PFSK-1 (cell line): ENCODE data around the gene DYNC1H1.

ENCODE experiments used
- POLR2AphosphoS5 ChIP-seq: IDR thresholded peaks from 2 replicates; pipeline ENCODE4 v1.6.1; 2012; ENCODE audit warnings: low read depth, mild to moderate bottlenecking, control low read depth, low read length, moderate library complexity
- TF ChIP-seq, protein P1 (sequence below), 2 experiments: IDR thresholded peaks; 2 replicates each; pipeline versions ENCODE4 v1.6.1 to v1.8.0; 2011 to 2012; ENCODE audit warnings: low read depth in 2 of 2, low read length in 2 of 2, control low read depth in 1 of 2, inconsistent platforms in 1 of 2, mild to moderate bottlenecking in 1 of 2, moderate library complexity in 1 of 2; ENCODE audit not compliant: insufficient read depth in 1 of 2

DNA sequence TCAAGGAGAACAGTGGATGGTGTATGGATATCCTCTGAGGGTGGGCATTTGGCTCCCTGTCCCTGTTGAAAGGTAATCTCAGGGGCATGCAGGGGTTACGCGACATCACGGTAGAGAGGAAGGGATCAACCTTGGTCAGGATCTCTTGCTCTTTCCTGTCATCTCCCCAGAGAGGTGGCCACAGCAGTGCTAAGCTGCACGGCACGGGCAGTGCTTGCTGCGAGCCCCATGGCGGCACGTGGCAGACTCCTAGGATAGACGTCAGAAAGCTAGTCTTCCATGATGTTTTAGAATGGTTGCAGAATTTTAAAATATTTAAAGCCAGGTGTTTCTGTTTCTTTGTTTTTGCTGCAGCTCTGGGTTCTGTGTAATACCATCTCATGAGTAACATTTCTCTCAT, 41.0 kb downstream of the DYNC1H1 start:
- TF ChIP-seq POLR2AphosphoS5: no peak
- TF ChIP-seq, protein P1, sequence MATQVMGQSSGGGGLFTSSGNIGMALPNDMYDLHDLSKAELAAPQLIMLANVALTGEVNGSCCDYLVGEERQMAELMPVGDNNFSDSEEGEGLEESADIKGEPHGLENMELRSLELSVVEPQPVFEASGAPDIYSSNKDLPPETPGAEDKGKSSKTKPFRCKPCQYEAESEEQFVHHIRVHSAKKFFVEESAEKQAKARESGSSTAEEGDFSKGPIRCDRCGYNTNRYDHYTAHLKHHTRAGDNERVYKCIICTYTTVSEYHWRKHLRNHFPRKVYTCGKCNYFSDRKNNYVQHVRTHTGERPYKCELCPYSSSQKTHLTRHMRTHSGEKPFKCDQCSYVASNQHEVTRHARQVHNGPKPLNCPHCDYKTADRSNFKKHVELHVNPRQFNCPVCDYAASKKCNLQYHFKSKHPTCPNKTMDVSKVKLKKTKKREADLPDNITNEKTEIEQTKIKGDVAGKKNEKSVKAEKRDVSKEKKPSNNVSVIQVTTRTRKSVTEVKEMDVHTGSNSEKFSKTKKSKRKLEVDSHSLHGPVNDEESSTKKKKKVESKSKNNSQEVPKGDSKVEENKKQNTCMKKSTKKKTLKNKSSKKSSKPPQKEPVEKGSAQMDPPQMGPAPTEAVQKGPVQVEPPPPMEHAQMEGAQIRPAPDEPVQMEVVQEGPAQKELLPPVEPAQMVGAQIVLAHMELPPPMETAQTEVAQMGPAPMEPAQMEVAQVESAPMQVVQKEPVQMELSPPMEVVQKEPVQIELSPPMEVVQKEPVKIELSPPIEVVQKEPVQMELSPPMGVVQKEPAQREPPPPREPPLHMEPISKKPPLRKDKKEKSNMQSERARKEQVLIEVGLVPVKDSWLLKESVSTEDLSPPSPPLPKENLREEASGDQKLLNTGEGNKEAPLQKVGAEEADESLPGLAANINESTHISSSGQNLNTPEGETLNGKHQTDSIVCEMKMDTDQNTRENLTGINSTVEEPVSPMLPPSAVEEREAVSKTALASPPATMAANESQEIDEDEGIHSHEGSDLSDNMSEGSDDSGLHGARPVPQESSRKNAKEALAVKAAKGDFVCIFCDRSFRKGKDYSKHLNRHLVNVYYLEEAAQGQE (IDR thresholded peaks at IDR 0.05; ENCODE audit: insufficient read depth in 1 of 2, low read depth in 2 of 2, low read length in 2 of 2): no peak
